Measurements from ENCODE around the gene SPG7. TPM values are rescaled to one million over a fixed set of nuclear protein-coding genes. Genes with fewer than 3 reads are reported as not detected.

Gene SPG7
- total RNA-seq, 1 experiment from 2014 or later: 141 TPM

DNA sequence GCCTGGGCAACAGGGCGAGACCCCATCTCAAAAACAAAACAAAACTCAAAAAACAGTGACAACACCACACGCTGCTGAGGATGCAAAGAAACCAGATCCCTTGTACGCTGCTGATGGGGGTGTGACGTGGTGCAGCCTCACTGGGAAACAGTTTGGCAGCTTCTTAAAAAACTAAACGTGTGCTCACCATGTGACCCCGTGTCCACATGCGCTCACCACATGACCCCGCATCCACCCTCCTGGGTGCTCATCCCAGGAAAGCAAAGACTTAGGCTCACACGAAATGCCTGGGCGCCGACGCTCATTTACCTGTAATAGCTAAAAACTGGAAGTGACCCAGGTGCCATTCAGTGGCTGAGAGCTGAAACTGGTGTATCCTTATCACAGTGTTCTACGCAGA, 32.4 kb downstream of the SPG7 start:
- POLR2A ChIA-PET: no interaction called here
- Mint-ChIP-seq H3K27me3 (ENCODE audit: low read depth) (no peaks in the 10 kb centered on the region), H3K27ac (no peak overlapping the region), H3K4me3 (no peak overlapping the region), H3K4me1 (no peaks in the 10 kb centered on the region), H3K9me3 (no peaks in the 10 kb centered on the region), H3K36me3 (peaks cover 22% of the 10 kb centered on the region)
- TF ChIP-seq TEAD1 (CRISPR knock-in tag; IDR thresholded peaks at IDR 0.05): no peak
- TF ChIP-seq, protein P1, sequence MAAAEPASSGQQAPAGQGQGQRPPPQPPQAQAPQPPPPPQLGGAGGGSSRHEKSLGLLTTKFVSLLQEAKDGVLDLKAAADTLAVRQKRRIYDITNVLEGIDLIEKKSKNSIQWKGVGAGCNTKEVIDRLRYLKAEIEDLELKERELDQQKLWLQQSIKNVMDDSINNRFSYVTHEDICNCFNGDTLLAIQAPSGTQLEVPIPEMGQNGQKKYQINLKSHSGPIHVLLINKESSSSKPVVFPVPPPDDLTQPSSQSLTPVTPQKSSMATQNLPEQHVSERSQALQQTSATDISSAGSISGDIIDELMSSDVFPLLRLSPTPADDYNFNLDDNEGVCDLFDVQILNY (CRISPR knock-in tag; IDR thresholded peaks at IDR 0.05): no peak
- TF ChIP-seq JUN (CRISPR knock-in tag; IDR thresholded peaks at IDR 0.05): no peak
- no peak for TF ChIP-seq EMX1 (CRISPR knock-in tag; IDR thresholded peaks at IDR 0.05)
- TF ChIP-seq, protein P2, sequence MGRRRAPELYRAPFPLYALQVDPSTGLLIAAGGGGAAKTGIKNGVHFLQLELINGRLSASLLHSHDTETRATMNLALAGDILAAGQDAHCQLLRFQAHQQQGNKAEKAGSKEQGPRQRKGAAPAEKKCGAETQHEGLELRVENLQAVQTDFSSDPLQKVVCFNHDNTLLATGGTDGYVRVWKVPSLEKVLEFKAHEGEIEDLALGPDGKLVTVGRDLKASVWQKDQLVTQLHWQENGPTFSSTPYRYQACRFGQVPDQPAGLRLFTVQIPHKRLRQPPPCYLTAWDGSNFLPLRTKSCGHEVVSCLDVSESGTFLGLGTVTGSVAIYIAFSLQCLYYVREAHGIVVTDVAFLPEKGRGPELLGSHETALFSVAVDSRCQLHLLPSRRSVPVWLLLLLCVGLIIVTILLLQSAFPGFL (CRISPR knock-in tag; IDR thresholded peaks at IDR 0.05; ENCODE audit: borderline replicate concordance): no peak
- TF ChIP-seq, protein P3, sequence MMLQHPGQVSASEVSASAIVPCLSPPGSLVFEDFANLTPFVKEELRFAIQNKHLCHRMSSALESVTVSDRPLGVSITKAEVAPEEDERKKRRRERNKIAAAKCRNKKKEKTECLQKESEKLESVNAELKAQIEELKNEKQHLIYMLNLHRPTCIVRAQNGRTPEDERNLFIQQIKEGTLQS (CRISPR knock-in tag; conservative IDR thresholded peaks at IDR 0.05): no peak
- no peak for TF ChIP-seq ETV6 (CRISPR knock-in tag; IDR thresholded peaks at IDR 0.05)
- TF ChIP-seq, protein P4, sequence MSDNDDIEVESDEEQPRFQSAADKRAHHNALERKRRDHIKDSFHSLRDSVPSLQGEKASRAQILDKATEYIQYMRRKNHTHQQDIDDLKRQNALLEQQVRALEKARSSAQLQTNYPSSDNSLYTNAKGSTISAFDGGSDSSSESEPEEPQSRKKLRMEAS (CRISPR knock-in tag; IDR thresholded peaks at IDR 0.05): no peak
- no peak for TF ChIP-seq TCF7 (CRISPR knock-in tag; IDR thresholded peaks at IDR 0.05; ENCODE audit: low read depth)
- no peak for TF ChIP-seq PRRX2 (CRISPR knock-in tag; IDR thresholded peaks at IDR 0.05)
- no peak for DNase-seq (ENCODE audit: low spot score)
- CTCF ChIA-PET: interaction anchor here (0.8 to 1.4 kb wide), 3 partner anchors 17 to 25 kb away, joined by 3 to 5 read pairs (median 4); no protein-coding TSS in a partner anchor
- ATAC-seq: no peak

DNA sequence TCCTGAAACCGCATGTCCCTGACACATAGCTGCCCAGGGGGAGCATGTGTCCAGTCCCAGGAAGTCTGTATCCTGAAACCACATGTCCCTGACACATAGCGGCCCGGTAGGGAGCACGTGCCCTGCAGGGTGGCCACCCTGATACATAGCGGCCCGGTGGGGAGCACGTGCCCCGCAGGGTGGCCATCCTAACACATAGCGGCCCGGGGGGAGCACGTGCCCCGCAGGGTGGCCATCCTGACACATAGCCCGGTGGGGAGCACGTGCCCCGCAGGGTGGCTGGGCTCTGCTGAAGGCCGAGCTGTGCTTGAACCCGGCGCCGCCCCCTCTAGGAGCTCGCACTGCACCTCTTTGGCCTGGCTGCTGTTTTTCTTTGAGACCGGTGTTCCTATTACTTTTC, 33.6 kb downstream of the SPG7 start:
- H3K36me3 Mint-ChIP-seq: peaks cover 26% of the 10 kb centered on the region
- H3K9me3 Mint-ChIP-seq: no peaks in the 10 kb centered on the region
- no peak for ATAC-seq
- TF ChIP-seq FOXK1 (CRISPR knock-in tag; IDR thresholded peaks at IDR 0.05): no peak
- TF ChIP-seq, protein P5, sequence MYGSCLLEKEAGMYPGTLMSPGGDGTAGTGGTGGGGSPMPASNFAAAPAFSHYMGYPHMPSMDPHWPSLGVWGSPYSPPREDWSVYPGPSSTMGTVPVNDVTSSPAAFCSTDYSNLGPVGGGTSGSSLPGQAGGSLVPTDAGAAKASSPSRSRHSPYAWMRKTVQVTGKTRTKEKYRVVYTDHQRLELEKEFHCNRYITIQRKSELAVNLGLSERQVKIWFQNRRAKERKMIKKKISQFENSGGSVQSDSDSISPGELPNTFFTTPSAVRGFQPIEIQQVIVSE (CRISPR knock-in tag; IDR thresholded peaks at IDR 0.05; ENCODE audit: borderline replicate concordance): no peak
- no peaks in the 10 kb centered on the region for H3K27me3 Mint-ChIP-seq (ENCODE audit: low read depth)
- no peaks in the 10 kb centered on the region for H3K4me1 Mint-ChIP-seq
- no peak overlapping the region for H3K4me3 Mint-ChIP-seq
- no peak for DNase-seq (ENCODE audit: low spot score)
- H3K27ac Mint-ChIP-seq: no peak overlapping the region
- ChIA-PET POLR2A (no interaction called here), CTCF (interaction anchor here (1.4 to 1.6 kb wide), 2 partner anchors 16 to 24 kb away, joined by 4 to 6 read pairs; no protein-coding TSS in a partner anchor)

DNA sequence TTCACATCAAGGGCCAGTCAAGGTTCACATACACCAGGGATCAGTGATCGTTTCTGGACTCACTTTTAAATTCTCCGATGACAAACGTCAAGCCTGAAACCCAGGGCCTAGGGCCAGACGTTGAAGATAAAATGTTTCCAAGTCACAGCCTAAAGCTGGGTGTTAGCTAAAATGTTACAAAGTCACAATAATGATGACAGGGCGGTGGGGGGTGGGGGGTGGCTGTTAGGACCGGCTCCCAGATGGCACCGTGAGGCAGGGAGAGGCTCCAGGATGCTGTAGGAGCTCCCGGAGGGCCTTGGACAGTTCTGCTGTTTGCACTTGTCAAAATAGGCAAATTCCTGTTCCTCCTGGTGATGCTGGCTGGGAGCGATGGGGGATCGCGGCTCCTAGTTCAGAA, 35.9 kb downstream of the SPG7 start:
- no peak overlapping the region for H3K27ac Mint-ChIP-seq
- ChIA-PET POLR2A (no interaction called here), CTCF (no interaction called here)
- no peaks in the 10 kb centered on the region for H3K9me3 Mint-ChIP-seq
- ATAC-seq (no peak), DNase-seq (ENCODE audit: low spot score) (no peak)
- no peak overlapping the region for H3K4me3 Mint-ChIP-seq
- TF ChIP-seq, protein P4 (CRISPR knock-in tag; IDR thresholded peaks at IDR 0.05): no peak
- no peak for TF ChIP-seq MXD4 (CRISPR knock-in tag; IDR thresholded peaks at IDR 0.05; ENCODE audit: borderline replicate concordance)
- no peak for TF ChIP-seq TEAD1 (CRISPR knock-in tag; IDR thresholded peaks at IDR 0.05)
- no peak for TF ChIP-seq GABPB1 (CRISPR knock-in tag; IDR thresholded peaks at IDR 0.05)
- TF ChIP-seq, protein P3 (CRISPR knock-in tag; conservative IDR thresholded peaks at IDR 0.05): no peak
- TF ChIP-seq, protein P6, sequence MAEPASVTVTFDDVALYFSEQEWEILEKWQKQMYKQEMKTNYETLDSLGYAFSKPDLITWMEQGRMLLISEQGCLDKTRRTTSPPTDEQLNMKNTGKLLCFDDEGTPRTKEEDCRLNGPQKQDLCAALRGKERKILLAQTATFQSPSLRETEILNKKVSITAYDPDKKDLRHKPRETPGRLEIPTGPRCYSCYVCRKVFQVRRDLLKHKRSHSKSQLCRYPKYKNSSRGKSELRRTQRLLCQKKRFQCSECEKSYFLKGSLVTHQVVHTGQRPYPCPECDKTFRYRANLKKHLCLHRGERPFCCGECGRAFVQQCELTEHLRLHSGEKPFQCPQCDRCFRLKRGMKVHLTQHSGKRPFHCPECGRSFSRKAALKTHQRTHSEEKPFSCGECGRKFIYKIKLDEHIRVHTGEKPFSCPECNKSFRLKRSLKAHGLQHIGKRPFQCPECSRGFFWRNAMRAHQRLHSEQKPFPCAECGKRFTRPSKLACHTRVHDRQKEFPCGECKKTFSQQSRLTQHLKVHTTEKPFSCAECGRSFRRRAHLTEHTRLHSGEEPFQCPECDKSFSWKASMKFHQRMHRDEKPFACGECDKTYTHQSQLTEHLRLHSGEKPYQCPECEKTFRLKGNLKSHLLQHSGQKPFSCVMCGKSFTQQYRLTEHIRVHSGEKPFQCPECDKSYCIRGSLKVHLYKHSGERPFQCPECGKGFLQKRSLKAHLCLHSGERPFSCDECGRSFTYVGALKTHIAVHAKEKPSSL (CRISPR knock-in tag; conservative IDR thresholded peaks at IDR 0.05): no peak
- TF ChIP-seq, protein P7, sequence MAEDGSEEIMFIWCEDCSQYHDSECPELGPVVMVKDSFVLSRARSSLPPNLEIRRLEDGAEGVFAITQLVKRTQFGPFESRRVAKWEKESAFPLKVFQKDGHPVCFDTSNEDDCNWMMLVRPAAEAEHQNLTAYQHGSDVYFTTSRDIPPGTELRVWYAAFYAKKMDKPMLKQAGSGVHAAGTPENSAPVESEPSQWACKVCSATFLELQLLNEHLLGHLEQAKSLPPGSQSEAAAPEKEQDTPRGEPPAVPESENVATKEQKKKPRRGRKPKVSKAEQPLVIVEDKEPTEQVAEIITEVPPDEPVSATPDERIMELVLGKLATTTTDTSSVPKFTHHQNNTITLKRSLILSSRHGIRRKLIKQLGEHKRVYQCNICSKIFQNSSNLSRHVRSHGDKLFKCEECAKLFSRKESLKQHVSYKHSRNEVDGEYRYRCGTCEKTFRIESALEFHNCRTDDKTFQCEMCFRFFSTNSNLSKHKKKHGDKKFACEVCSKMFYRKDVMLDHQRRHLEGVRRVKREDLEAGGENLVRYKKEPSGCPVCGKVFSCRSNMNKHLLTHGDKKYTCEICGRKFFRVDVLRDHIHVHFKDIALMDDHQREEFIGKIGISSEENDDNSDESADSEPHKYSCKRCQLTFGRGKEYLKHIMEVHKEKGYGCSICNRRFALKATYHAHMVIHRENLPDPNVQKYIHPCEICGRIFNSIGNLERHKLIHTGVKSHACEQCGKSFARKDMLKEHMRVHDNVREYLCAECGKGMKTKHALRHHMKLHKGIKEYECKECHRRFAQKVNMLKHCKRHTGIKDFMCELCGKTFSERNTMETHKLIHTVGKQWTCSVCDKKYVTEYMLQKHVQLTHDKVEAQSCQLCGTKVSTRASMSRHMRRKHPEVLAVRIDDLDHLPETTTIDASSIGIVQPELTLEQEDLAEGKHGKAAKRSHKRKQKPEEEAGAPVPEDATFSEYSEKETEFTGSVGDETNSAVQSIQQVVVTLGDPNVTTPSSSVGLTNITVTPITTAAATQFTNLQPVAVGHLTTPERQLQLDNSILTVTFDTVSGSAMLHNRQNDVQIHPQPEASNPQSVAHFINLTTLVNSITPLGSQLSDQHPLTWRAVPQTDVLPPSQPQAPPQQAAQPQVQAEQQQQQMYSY (CRISPR knock-in tag; IDR thresholded peaks at IDR 0.05): no peak
- TF ChIP-seq JAZF1 (CRISPR knock-in tag; IDR thresholded peaks at IDR 0.05): no peak
- TF ChIP-seq EMX1 (CRISPR knock-in tag; IDR thresholded peaks at IDR 0.05): no peak
- TF ChIP-seq SMAD4 (CRISPR knock-in tag; IDR thresholded peaks at IDR 0.05): no peak
- peaks cover 35% of the 10 kb centered on the region for H3K36me3 Mint-ChIP-seq
- no peaks in the 10 kb centered on the region for H3K4me1 Mint-ChIP-seq
- H3K27me3 Mint-ChIP-seq (ENCODE audit: low read depth): no peaks in the 10 kb centered on the region

Data from WTC11 (cell line).